ACC112 (cell line): ENCODE results near the gene PLD1.

Experiments used
- H2AFZ ChIP-seq: fragments of 200-600 bp; sonication (generic); one replicate; pipeline ENCODE4 v1.6.0; 2017; ENCODE audit warnings: antibody characterized with exemption, low read length; ENCODE audit not compliant: unreplicated experiment
- H3K27ac ChIP-seq: fragments of 200-600 bp; sonication (generic); 2 replicates; pipeline ENCODE4 v1.5.1; 2014; ENCODE audit warnings: low read depth, mild to moderate bottlenecking, antibody characterized with exemption, low read length, moderate library complexity
- H3K27me3 ChIP-seq: fragments of 200-600 bp; sonication (generic); 2 replicates; pipeline ENCODE4 v1.6.1; 2014; ENCODE audit warnings: mild to moderate bottlenecking, antibody characterized with exemption, low read length, moderate library complexity, mixed read lengths; ENCODE audit not compliant: insufficient read depth
- H3K36me3 ChIP-seq: fragments of 200-600 bp; sonication (generic); 2 replicates; pipeline ENCODE4 v1.6.1; 2016; ENCODE audit warnings: mild to moderate bottlenecking, antibody characterized with exemption, low read length, moderate library complexity, mixed read lengths; ENCODE audit not compliant: insufficient read depth
- H3K4me1 ChIP-seq: fragments of 200-600 bp; sonication (generic); one replicate; pipeline ENCODE4 v1.6.1; 2016; ENCODE audit warnings: low read length, mixed read lengths; ENCODE audit not compliant: insufficient read depth, unreplicated experiment, control insufficient read depth
- H3K4me3 ChIP-seq: fragments of 200-600 bp; sonication (generic); 2 replicates; pipeline ENCODE4 v1.5.1; 2014; ENCODE audit warnings: mild to moderate bottlenecking, low read depth, low read length
- H3K79me2 ChIP-seq: fragments of 200-600 bp; sonication (generic); one replicate; pipeline ENCODE4 v1.6.0; 2016; ENCODE audit warnings: low read length; ENCODE audit not compliant: control insufficient read depth, unreplicated experiment, insufficient read depth

PLD1 gene

DNA sequence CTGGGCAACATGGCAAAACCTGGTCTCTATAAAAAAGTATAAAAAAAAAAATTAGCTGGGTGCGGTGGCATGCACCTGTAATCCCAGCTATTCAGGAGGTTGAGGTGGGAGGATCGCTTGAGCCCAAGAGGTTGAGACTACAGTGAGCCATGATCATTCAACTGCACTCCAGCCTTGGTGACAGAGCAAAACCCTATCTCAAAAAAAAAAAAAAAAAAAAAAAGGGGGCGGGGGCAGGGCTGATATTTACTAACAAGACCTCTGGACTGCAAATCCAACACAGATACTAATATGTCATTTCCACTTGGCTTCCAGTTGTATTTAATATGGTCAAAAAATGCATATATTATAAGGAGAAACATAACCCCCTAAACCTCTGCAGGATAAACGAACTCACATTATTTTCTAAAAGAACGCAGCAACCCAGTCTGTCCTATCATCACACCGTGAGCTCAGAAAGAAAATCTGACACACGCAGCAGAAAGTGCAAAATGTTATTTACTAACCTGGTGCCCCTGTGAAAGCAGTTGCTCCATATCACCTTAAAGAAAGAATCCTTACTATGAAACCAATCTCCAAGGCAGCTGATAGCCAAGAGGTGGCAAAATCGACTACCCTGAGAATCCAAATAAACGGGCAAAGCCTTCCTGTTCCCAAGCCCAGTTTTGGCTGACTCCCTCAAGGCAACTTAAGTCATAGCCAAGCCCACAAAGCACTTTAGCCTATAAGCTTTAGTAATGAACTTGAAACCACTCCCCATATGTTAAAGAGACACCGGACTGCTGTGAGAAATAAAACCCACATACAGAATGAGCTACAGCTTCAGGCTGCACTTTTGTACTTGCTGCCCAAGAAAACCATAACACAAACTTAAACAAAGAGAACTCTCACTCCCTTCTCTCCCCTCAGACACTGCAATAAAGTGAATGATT is 39.3 kb downstream of the PLD1 start:
- Histone ChIP-seq H3K79me2 (peaks cover 5% of the 10 kb centered on the region), H3K4me3 (peak overlapping the region; percentile 91), H3K27me3 (no peaks in the 10 kb centered on the region), H3K27ac (peak overlapping the region; percentile 69), H2AFZ (peak overlapping the region; percentile 99), H3K36me3 (no peaks in the 10 kb centered on the region; the same call in 1 of the 2 replicates), H3K4me1 (peaks cover 36% of the 10 kb centered on the region)

- Histone ChIP-seq H3K27ac (no peak overlapping the region), H3K79me2 (peaks cover 5% of the 10 kb centered on the region), H3K36me3 (no peaks in the 10 kb centered on the region; the same call in 1 of the 2 replicates), H3K4me1 (peaks cover 41% of the 10 kb centered on the region), H3K4me3 (peak overlapping the region; percentile 32; the same call in 1 of the 2 replicates), H3K27me3 (no peaks in the 10 kb centered on the region), H2AFZ (no peak overlapping the region)
These were observed 40.8 kb downstream of the PLD1 start for GRCh38 chr3:171769461-171769860.

- no peak overlapping the region for H2AFZ ChIP-seq
- no peaks in the 10 kb centered on the region; the same call in 1 of the 2 replicates for H3K36me3 ChIP-seq
- H3K79me2 ChIP-seq, result peaks cover 5% of the 10 kb centered on the region
- peaks cover 41% of the 10 kb centered on the region for H3K4me1 ChIP-seq
- H3K27me3 ChIP-seq, result no peaks in the 10 kb centered on the region
- H3K27ac ChIP-seq, result no peak overlapping the region
- H3K4me3 ChIP-seq, result peak overlapping the region; percentile 32; the same call in 1 of the 2 replicates
These were observed 41.3 kb downstream of the PLD1 start for GRCh38 chr3:171768986-171769385.

DNA sequence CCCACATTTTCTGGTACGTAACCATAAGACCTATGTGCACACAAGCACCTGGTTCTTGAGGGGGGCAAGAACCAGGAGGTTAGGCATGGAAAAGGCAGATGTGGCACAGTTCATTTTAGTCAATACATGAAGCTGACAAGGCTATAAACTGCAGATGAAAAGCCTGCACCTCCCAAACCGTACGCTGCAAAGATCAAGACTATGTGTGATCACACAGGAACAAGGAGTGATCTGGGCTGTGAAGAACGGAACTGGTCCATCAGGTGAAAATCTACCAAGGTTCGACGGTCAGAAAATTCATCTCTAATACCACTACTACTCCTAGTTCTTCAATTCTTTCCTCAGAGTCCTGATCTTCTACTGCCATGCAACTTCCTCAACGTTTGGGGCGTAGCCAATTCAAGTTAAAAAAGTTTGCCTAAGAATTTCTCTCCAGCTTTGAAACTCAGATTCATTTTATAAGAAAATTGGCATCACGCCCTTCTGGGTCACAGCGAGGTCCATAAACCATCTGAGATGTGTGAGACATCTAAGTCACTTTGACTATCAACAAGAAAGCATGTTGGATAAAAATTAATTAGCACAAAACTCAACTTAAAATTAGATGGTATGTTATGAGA is 41.9 kb downstream of the PLD1 start:
- Histone ChIP-seq H3K27ac (no peak overlapping the region), H3K4me3 (no peak overlapping the region), H3K79me2 (peaks cover 5% of the 10 kb centered on the region), H3K27me3 (no peaks in the 10 kb centered on the region), H3K36me3 (no peaks in the 10 kb centered on the region; the same call in 1 of the 2 replicates), H2AFZ (no peak overlapping the region), H3K4me1 (peaks cover 41% of the 10 kb centered on the region)

DNA sequence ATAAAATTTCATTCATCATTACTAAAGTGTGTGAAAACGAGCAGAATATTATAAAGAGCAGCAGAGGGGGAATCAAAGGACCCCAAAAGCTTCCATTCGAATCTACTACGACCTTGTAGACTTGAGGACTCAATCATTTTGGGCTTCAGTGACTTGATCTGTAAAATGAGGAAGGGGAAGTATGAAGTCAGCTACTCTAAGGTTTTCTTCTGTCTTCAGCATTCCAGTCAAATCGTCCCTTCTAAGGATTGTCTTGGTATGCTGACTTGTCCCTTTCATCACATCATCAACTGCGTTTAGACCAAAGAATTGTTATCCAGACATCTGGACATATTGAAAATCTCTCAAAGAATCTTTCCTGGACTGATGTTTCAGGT is 44.8 kb downstream of the PLD1 start:
- Histone ChIP-seq H3K4me1 (peaks cover 25% of the 10 kb centered on the region), H3K4me3 (no peak overlapping the region), H2AFZ (no peak overlapping the region), H3K79me2 (peaks cover 5% of the 10 kb centered on the region), H3K27me3 (no peaks in the 10 kb centered on the region), H3K27ac (no peak overlapping the region), H3K36me3 (no peaks in the 10 kb centered on the region; the same call in 1 of the 2 replicates)

- Histone ChIP-seq H3K27me3 (no peaks in the 10 kb centered on the region), H3K4me1 (peaks cover 14% of the 10 kb centered on the region), H3K4me3 (no peak overlapping the region), H3K27ac (no peak overlapping the region), H3K79me2 (no peaks in the 10 kb centered on the region), H2AFZ (no peak overlapping the region), H3K36me3 (no peaks in the 10 kb centered on the region; the same call in 1 of the 2 replicates)
These were observed 46.9 kb downstream of the PLD1 start for GRCh38 chr3:171763392-171763791.

- H3K36me3 ChIP-seq, result no peaks in the 10 kb centered on the region
- H3K27ac ChIP-seq, result no peak overlapping the region
- H3K79me2 ChIP-seq, result peaks cover 2% of the 10 kb centered on the region
- peaks cover 29% of the 10 kb centered on the region for H3K4me1 ChIP-seq
- H3K4me3 ChIP-seq, result no peak overlapping the region
- no peaks in the 10 kb centered on the region for H3K27me3 ChIP-seq
- no peak overlapping the region for H2AFZ ChIP-seq
These were observed 49.8 kb downstream of the PLD1 start for GRCh38 chr3:171760477-171760876.

- Histone ChIP-seq H3K4me3 (peak overlapping the region; percentile 44; the same call in 1 of the 2 replicates), H3K4me1 (peaks cover 49% of the 10 kb centered on the region), H3K27me3 (no peaks in the 10 kb centered on the region), H3K27ac (peak overlapping the region; percentile 39; the same call in 1 of the 2 replicates), H3K79me2 (peaks cover 5% of the 10 kb centered on the region), H3K36me3 (no peaks in the 10 kb centered on the region), H2AFZ (no peak overlapping the region)
These were observed 52.2 kb downstream of the PLD1 start for GRCh38 chr3:171758109-171758508.

DNA sequence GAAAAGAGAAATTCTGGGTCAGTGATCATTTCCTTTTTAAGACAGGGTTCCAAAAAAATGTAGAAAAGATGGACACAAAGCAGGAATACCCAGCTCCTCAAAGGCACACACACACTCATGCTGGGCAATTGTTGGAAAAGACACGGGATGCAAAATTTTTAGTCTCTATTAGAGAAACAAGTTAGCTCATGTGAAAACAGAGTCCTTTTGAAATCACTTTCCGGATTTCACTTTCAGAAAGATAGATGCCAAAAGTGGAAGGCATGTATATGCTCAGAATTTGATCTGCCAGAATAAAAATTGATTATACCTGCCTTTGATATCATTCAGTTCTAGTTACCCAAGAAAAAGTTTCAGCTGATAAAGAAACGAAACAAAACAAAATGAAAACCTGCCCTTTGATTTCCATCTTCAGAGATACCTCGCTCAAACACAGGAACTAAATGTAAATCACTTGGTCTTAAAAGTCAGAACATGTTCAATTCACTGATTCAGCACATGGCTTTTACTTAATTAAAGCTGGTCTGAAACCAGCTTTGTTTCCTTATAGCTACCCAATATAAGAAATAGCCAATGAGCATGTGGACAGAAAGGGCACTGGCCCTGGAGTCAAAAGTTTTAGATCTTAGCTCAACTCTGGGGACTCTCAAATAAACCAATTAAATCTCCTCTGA is 52.8 kb downstream of the PLD1 start:
- peaks cover 53% of the 10 kb centered on the region for H3K4me1 ChIP-seq
- peaks cover 5% of the 10 kb centered on the region for H3K79me2 ChIP-seq
- peak overlapping the region; percentile 43 for H2AFZ ChIP-seq
- peak overlapping the region; percentile 39 for H3K27ac ChIP-seq
- no peaks in the 10 kb centered on the region for H3K36me3 ChIP-seq
- peak overlapping the region; percentile 44 for H3K4me3 ChIP-seq
- no peaks in the 10 kb centered on the region for H3K27me3 ChIP-seq

DNA sequence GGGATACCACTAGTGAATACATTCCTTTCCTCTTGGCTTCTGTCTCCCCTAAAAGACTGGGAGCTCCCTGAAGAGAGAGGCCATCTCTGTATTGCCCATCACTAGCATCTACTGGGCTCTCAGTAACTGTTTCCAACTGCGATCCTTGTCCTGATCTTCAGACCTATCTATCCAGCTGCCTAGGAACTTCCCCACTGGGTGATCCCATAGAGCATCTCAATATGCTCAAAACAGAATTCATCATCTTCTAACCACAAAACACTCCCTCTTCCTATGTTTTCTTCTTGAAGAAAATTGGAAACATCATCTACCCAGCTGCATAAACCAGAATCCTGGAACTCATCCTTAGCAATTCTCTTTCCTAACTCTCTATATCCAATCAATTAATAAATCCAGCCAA is 54.6 kb downstream of the PLD1 start:
- Histone ChIP-seq H3K4me1 (peaks cover 53% of the 10 kb centered on the region), H3K27me3 (no peaks in the 10 kb centered on the region), H3K27ac (no peak overlapping the region), H2AFZ (no peak overlapping the region), H3K36me3 (no peaks in the 10 kb centered on the region), H3K4me3 (no peak overlapping the region), H3K79me2 (peaks cover 5% of the 10 kb centered on the region)
